ENCODE data around the gene LZTS2.

The LZTS2 gene

GRCh38 chr10:101000915-101001658 is 1.5 kb downstream of the LZTS2 start:
- Mint-ChIP-seq H3K4me1 (peaks cover 27% of the 10 kb centered on the region), H3K9me3 (no peaks in the 10 kb centered on the region), H3K4me3 (peak overlapping the region; percentile 81), H3K36me3 (peaks cover 13% of the 10 kb centered on the region), H3K27ac (peak overlapping the region; percentile 66)
- ATAC-seq (no peak), DNase-seq (ENCODE audit: low spot score in 2 of 2) (no peak)

GRCh38 chr10:101001659-101002035 is 2.0 kb downstream of the LZTS2 start:
- H3K4me1 Mint-ChIP-seq = peaks cover 22% of the 10 kb centered on the region
- ATAC-seq = no peak
- peaks cover 7% of the 10 kb centered on the region for H3K36me3 Mint-ChIP-seq

GRCh38 chr10:101002456-101002855 is 2.8 kb downstream of the LZTS2 start:
- DNase-seq (ENCODE audit: low spot score in 2 of 2) = no peak
- Mint-ChIP-seq H3K27ac (no peak overlapping the region), H3K36me3 (peaks cover 7% of the 10 kb centered on the region), H3K9me3 (no peaks in the 10 kb centered on the region), H3K4me3 (no peak overlapping the region), H3K4me1 (peaks cover 20% of the 10 kb centered on the region)
- ATAC-seq = no peak

More at GRCh38 chr10:101001659-101002035, 2.0 kb downstream of the LZTS2 start:
- Mint-ChIP-seq H3K4me3 (peak overlapping the region; percentile 81), H3K9me3 (no peaks in the 10 kb centered on the region), H3K27ac (no peak overlapping the region)
- no peak for DNase-seq (ENCODE audit: low spot score in 2 of 2)

GRCh38 chr10:101003639-101004206 is 4.1 kb downstream of the LZTS2 start:
- no peak overlapping the region for H3K4me3 Mint-ChIP-seq
- H3K4me1 Mint-ChIP-seq = peaks cover 11% of the 10 kb centered on the region
- DNase-seq (ENCODE audit: low spot score in 2 of 2) (no peak), ATAC-seq (no peak)
- H3K36me3 Mint-ChIP-seq = no peaks in the 10 kb centered on the region
- H3K27ac Mint-ChIP-seq = no peak overlapping the region
- H3K9me3 Mint-ChIP-seq = no peaks in the 10 kb centered on the region

- no peak for ATAC-seq
- no peak for DNase-seq (ENCODE audit: low spot score in 2 of 2)
- H3K4me1 Mint-ChIP-seq = peaks cover 8% of the 10 kb centered on the region
- H3K4me3 Mint-ChIP-seq = no peak overlapping the region
- H3K9me3 Mint-ChIP-seq = no peaks in the 10 kb centered on the region
- H3K27ac Mint-ChIP-seq = no peak overlapping the region
- no peaks in the 10 kb centered on the region for H3K36me3 Mint-ChIP-seq
Measured at GRCh38 chr10:101005361-101005760, 5.8 kb downstream of the LZTS2 start.

GRCh38 chr10:101005869-101006567 is 6.4 kb downstream of the LZTS2 start:
- ATAC-seq (no peak), DNase-seq (ENCODE audit: low spot score in 2 of 2) (no peak)
- no peak overlapping the region for H3K27ac Mint-ChIP-seq
- peaks cover 4% of the 10 kb centered on the region for H3K4me1 Mint-ChIP-seq
- H3K9me3 Mint-ChIP-seq = no peaks in the 10 kb centered on the region
- no peak overlapping the region for H3K4me3 Mint-ChIP-seq
- no peaks in the 10 kb centered on the region for H3K36me3 Mint-ChIP-seq

GRCh38 chr10:101006593-101007098 is 7.0 kb downstream of the LZTS2 start:
- H3K4me1 Mint-ChIP-seq = no peaks in the 10 kb centered on the region
- H3K4me3 Mint-ChIP-seq = no peak overlapping the region
- DNase-seq (ENCODE audit: low spot score in 2 of 2) (no peak), ATAC-seq (no peak)
- no peak overlapping the region for H3K27ac Mint-ChIP-seq
- H3K9me3 Mint-ChIP-seq = no peaks in the 10 kb centered on the region
- no peaks in the 10 kb centered on the region for H3K36me3 Mint-ChIP-seq

GRCh38 chr10:101007099-101007711 is 7.6 kb downstream of the LZTS2 start:
- Mint-ChIP-seq H3K9me3 (no peaks in the 10 kb centered on the region), H3K4me1 (no peaks in the 10 kb centered on the region), H3K36me3 (no peaks in the 10 kb centered on the region), H3K4me3 (no peak overlapping the region), H3K27ac (no peak overlapping the region)
- ATAC-seq = no peak
- no peak for DNase-seq (ENCODE audit: low spot score in 2 of 2)

GRCh38 chr10:101007915-101008822 is 8.6 kb downstream of the LZTS2 start:
- DNase-seq (ENCODE audit: low spot score in 2 of 2) = no peak
- Mint-ChIP-seq H3K27ac (no peak overlapping the region), H3K36me3 (no peaks in the 10 kb centered on the region), H3K4me1 (peaks cover 7% of the 10 kb centered on the region), H3K9me3 (no peaks in the 10 kb centered on the region), H3K4me3 (no peak overlapping the region)
- no peak for ATAC-seq

GRCh38 chr10:101008823-101009423 is 9.3 kb downstream of the LZTS2 start:
- ATAC-seq = no peak
- Mint-ChIP-seq H3K4me1 (peaks cover 12% of the 10 kb centered on the region), H3K9me3 (no peaks in the 10 kb centered on the region), H3K27ac (no peak overlapping the region), H3K36me3 (no peaks in the 10 kb centered on the region), H3K4me3 (no peak overlapping the region)
- DNase-seq (ENCODE audit: low spot score in 2 of 2) = no peak

- H3K36me3 Mint-ChIP-seq = no peaks in the 10 kb centered on the region
- no peak overlapping the region for H3K4me3 Mint-ChIP-seq
- DNase-seq (ENCODE audit: low spot score in 2 of 2) (no peak), ATAC-seq (no peak)
- no peaks in the 10 kb centered on the region for H3K9me3 Mint-ChIP-seq
- H3K27ac Mint-ChIP-seq = no peak overlapping the region
- peaks cover 26% of the 10 kb centered on the region for H3K4me1 Mint-ChIP-seq
Measured at GRCh38 chr10:101010329-101010728, 10.7 kb downstream of the LZTS2 start.

GRCh38 chr10:101011517-101012423 is 12.2 kb downstream of the LZTS2 start:
- ATAC-seq (no peak), DNase-seq (ENCODE audit: low spot score in 2 of 2) (no peak)
- H3K9me3 Mint-ChIP-seq = no peaks in the 10 kb centered on the region
- no peaks in the 10 kb centered on the region for H3K36me3 Mint-ChIP-seq
- no peak overlapping the region for H3K4me3 Mint-ChIP-seq
- H3K4me1 Mint-ChIP-seq = peaks cover 28% of the 10 kb centered on the region
- H3K27ac Mint-ChIP-seq = no peak overlapping the region

GRCh38 chr10:101012525-101013364 is 13.1 kb downstream of the LZTS2 start:
- Mint-ChIP-seq H3K27ac (peak overlapping the region; percentile 70), H3K4me3 (peak overlapping the region; percentile 32), H3K36me3 (peaks cover 4% of the 10 kb centered on the region), H3K9me3 (no peaks in the 10 kb centered on the region), H3K4me1 (peaks cover 28% of the 10 kb centered on the region)
- DNase-seq (ENCODE audit: low spot score in 2 of 2) (peak; percentile 73 to 89), ATAC-seq (peak; percentile 92)

Data from stimulated activated effector memory CD8-positive, alpha-beta T cell treated with anti-CD3 and anti-CD28 coated beads, Interleukin-12 subunit alpha, Interleukin-12 subunit beta, amount 100 ng/mL, for 72 hours (primary cell).